ENCODE measurements around the gene FAAP100. TPM values are rescaled to one million over a fixed set of nuclear protein-coding genes. Genes with fewer than 3 reads are reported as not detected.

Gene FAAP100
- total RNA-seq, 2 experiments from 2014 or later, result 40.5 to 42.7 TPM

DNA sequence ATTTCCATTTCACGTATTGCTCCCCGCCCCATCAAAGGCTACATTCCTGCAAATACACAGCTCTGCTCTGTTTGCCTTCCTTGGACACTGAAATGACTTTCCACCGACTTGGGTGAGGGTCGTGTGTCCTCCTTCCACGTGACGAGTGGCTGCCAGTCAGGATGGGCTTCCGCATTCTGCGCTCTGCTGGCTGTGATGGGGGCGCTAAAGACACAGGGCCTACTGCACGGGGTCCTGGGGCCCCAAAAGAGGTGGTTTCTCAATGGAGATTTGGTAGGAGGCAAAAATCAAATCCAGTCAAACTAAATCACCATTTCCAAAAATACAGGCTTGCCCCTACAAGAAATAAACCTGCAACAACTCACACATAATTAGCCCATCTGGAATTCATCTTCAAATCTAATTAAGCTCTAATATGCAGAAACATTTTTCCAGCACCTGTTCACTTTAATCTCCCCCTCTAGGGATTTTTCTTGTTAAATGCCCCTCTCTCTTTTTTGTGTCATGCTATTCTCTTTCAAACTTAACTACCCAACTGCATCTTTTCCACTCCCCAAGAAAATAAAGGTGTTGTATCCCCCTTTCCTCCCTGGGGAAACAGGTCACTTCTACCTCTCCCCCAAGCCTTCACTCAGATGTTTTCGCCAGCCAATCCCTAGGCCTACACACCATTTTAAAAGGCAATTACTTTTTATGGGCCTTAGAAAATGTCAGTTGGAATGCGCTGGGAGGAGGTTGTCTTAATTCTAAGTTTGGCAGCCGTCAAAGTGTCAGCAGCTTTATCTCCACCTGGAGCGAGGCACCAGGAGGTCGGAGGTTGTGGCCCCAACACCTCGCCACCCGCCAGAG is 21.9 kb upstream of the FAAP100 start:
- ChIA-PET POLR2A (interaction anchor here (1.0 kb wide), 1 partner anchor 17 kb away, joined by 3 read pairs; no protein-coding TSS in a partner anchor), CTCF (interaction anchor here (1.0 to 2.4 kb wide), 2 partner anchors 23 to 27 kb away, joined by 3 to 7 read pairs; no protein-coding TSS in a partner anchor)
- DNase-seq (no peak), ATAC-seq (no peak)
- TF ChIP-seq, protein P1, sequence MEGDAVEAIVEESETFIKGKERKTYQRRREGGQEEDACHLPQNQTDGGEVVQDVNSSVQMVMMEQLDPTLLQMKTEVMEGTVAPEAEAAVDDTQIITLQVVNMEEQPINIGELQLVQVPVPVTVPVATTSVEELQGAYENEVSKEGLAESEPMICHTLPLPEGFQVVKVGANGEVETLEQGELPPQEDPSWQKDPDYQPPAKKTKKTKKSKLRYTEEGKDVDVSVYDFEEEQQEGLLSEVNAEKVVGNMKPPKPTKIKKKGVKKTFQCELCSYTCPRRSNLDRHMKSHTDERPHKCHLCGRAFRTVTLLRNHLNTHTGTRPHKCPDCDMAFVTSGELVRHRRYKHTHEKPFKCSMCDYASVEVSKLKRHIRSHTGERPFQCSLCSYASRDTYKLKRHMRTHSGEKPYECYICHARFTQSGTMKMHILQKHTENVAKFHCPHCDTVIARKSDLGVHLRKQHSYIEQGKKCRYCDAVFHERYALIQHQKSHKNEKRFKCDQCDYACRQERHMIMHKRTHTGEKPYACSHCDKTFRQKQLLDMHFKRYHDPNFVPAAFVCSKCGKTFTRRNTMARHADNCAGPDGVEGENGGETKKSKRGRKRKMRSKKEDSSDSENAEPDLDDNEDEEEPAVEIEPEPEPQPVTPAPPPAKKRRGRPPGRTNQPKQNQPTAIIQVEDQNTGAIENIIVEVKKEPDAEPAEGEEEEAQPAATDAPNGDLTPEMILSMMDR (IDR thresholded peaks at IDR 0.05), result no peak
- Mint-ChIP-seq H3K27me3 (no peaks in the 10 kb centered on the region), H3K36me3 (ENCODE audit: low read depth) (peaks cover 24% of the 10 kb centered on the region), H3K4me3 (no peak overlapping the region), H3K9me3 (no peaks in the 10 kb centered on the region), H3K4me1 (ENCODE audit: low read depth) (peaks cover 8% of the 10 kb centered on the region), H3K27ac (no peak overlapping the region)
- intact Hi-C loops (cut with micrococcal nuclease), result no loop called here

DNA sequence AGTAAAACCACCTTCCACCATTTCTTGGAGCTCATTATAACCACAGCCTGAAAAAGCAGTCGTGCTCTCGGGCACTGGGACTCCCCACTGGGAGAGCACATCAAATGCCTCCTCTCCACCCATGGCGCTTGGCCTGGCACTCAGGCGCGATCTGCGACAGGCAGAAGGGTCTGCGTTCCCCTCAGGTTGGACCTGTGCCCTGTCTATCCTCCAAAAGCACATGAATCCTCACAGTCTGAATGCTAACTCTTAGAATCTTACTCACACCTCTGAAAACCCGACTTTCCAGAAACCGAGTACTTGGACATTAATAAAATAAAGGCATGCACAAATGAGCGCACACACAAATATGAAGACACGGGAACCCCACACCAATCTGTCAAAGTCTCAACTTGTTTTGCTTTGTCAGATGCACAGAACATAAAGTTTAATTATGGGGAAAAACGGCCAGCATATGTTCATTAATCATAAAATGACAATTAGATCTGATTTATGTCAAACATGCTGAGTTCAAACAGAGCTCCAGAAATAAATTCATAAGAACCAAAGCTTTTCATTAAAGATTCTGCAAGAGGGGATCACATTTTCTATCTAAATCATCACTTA is 20.5 kb upstream of the FAAP100 start:
- ChIA-PET CTCF (interaction anchor here (1.0 to 1.1 kb wide), 2 partner anchors 24 to 28 kb away, joined by 3 to 4 read pairs; no protein-coding TSS in a partner anchor), POLR2A (interaction anchor here (0.6 kb wide), 1 partner anchor 10 kb away, joined by 3 read pairs; no protein-coding TSS in a partner anchor)
- TF ChIP-seq, protein P1 (IDR thresholded peaks at IDR 0.05), result no peak
- Mint-ChIP-seq H3K4me3 (no peak overlapping the region), H3K4me1 (ENCODE audit: low read depth) (no peaks in the 10 kb centered on the region), H3K27me3 (no peaks in the 10 kb centered on the region), H3K9me3 (no peaks in the 10 kb centered on the region), H3K36me3 (ENCODE audit: low read depth) (peaks cover 18% of the 10 kb centered on the region), H3K27ac (no peak overlapping the region)
- intact Hi-C loops (cut with micrococcal nuclease), result no loop called here
- no peak for DNase-seq
- no peak for ATAC-seq

DNA sequence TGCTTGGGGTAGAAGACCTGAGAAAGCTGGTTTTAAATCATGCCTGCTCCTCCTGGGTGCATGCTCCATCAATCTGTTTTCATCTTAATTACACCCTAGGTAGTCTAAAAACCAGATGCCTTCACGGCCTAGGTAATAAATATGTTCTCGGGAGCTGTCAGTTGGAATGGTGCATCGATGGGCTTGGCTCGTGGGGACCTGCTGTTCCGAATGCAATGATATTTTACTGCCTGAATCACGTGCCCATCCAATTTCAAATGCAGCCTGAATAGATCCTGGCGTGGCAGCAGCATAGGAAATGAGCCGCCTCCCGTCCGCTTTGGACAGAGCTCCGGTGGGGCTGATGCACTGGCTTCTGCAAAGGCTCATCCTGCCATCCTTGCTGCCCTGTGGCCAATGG is 18.8 kb upstream of the FAAP100 start:
- peaks cover 16% of the 10 kb centered on the region for H3K36me3 Mint-ChIP-seq (ENCODE audit: low read depth)
- ATAC-seq (no peak), DNase-seq (no peak)
- H3K4me3 Mint-ChIP-seq, result no peak overlapping the region
- TF ChIP-seq, protein P1 (IDR thresholded peaks at IDR 0.05), result no peak
- ChIA-PET POLR2A (interaction anchor here (1.0 kb wide), 1 partner anchor 19 kb away, joined by 4 read pairs; the partner anchor contains the start of gene FAAP100), CTCF (no interaction called here)
- no peaks in the 10 kb centered on the region for H3K9me3 Mint-ChIP-seq
- H3K27me3 Mint-ChIP-seq, result no peaks in the 10 kb centered on the region
- intact Hi-C loops (cut with micrococcal nuclease), result no loop called here
- H3K4me1 Mint-ChIP-seq (ENCODE audit: low read depth), result no peaks in the 10 kb centered on the region
- H3K27ac Mint-ChIP-seq, result no peak overlapping the region

DNA sequence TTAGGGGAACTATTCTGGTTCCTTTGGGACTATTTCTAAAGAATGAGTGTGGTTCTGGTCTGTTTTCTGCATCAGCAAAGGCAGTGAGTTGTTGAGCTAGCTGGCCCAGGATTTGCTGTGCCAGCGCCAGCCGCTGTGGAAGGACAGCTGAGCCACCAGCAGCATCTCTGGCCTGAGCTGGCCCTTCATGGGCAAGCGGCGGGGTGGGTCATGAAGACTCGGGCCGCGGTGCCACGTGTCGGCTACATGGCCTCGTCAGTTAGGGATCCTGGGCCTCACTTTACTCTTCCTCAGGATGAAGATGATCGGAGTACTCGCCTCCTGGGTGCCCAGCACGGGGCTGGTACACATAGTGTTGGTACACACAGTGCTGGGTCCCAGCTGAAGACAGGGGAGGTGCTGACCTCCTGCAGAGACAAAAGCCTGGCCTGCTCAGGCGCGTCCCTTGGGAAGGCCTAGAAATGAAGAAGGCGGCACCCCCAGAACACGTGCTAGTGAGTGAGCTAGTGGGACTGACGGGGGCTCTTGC is 17.9 kb upstream of the FAAP100 start:
- ChIA-PET CTCF (interaction anchor here (0.9 to 1.3 kb wide), 2 partner anchors 9 to 18 kb away, joined by 3 to 4 read pairs; partner anchors contain the start of gene FAAP100), POLR2A (interaction anchor here (1.0 kb wide), 1 partner anchor 18 kb away, joined by 4 read pairs; the partner anchor contains the start of gene FAAP100)
- TF ChIP-seq, protein P1 (IDR thresholded peaks at IDR 0.05), result no peak
- Mint-ChIP-seq H3K4me3 (no peak overlapping the region), H3K4me1 (ENCODE audit: low read depth) (no peaks in the 10 kb centered on the region), H3K27ac (no peak overlapping the region), H3K9me3 (no peaks in the 10 kb centered on the region), H3K27me3 (no peaks in the 10 kb centered on the region), H3K36me3 (ENCODE audit: low read depth) (peaks cover 22% of the 10 kb centered on the region)
- DNase-seq (no peak), ATAC-seq (no peak)
- intact Hi-C loops (cut with micrococcal nuclease), result no loop called here

All from activated CD8-positive, alpha-beta T cell treated with anti-CD3 and anti-CD28 coated beads for 36 hours (primary cell).